AG09309 (cell line): ENCODE measurements around the gene DOK4.

Experiments
- DNase-seq: peaks from one replicate; pipeline ENCODE4 v3.0.0-alpha.2; 2010; ENCODE audit warnings: low read depth
- H3K4me3 ChIP-seq: 2 replicates; pipeline ENCODE4 v1.5.1; 2011; ENCODE audit warnings: mild to moderate bottlenecking, low read depth, low read length, moderate library complexity; ENCODE audit not compliant: control insufficient read depth
- CTCF ChIP-seq: IDR thresholded peaks from 2 replicates; pipeline ENCODE4 v1.5.1; 2011; ENCODE audit warnings: mild to moderate bottlenecking, low read depth, low read length, inconsistent platforms; ENCODE audit not compliant: insufficient read depth, control insufficient read depth; ENCODE audit errors: missing control alignments

Gene DOK4

GRCh38 chr16:57485916-57486857 is at the start of gene DOK4:
Gene DOK4, minus strand, starts transcription at chr16:57486493. Its CDS starts 6,986 bp downstream, at chr16:57479507.
- no peak for DNase-seq
- no peak for TF ChIP-seq CTCF
- H3K4me3 ChIP-seq = peak within 1 kb of the TSS; percentile 93

- no peak for TF ChIP-seq CTCF
- DNase-seq = peak; percentile 52
- H3K4me3 ChIP-seq = peak overlapping the region; percentile 81
Measured at GRCh38 chr16:57535680-57536305, 49.5 kb upstream of the DOK4 start.

- no peak for TF ChIP-seq CTCF
- no peak for DNase-seq
- peak overlapping the region; percentile 81 for H3K4me3 ChIP-seq
Measured at GRCh38 chr16:57534881-57535658, 48.8 kb upstream of the DOK4 start.

- TF ChIP-seq CTCF = no peak
- no peak overlapping the region for H3K4me3 ChIP-seq
- no peak for DNase-seq
Measured at GRCh38 chr16:57534337-57534880, 48.1 kb upstream of the DOK4 start.

GRCh38 chr16:57533431-57534336 is 47.4 kb upstream of the DOK4 start:
- no peak overlapping the region for H3K4me3 ChIP-seq
- DNase-seq = no peak
- TF ChIP-seq CTCF = no peak
